K562 (cell line): ENCODE data around the gene PYROXD2. TPM values are rescaled to one million over a fixed set of nuclear protein-coding genes. Genes with fewer than 3 reads are reported as not detected.

Experiments used
- BMI1 ChIP-seq: fragments of 150-350 bp; IDR thresholded peaks from 2 replicates; pipeline ENCODE4 v1.6.1; 2014; ENCODE audit warnings: low read length
- COPS2 ChIP-seq: fragments of 450-650 bp; conservative IDR thresholded peaks from 2 replicates; pipeline ENCODE4 v1.6.1; 2016; ENCODE audit warnings: mild to moderate bottlenecking, moderate library complexity
- DIDO1 ChIP-seq: fragments of 450-650 bp; IDR thresholded peaks from 2 replicates; pipeline ENCODE4 v1.6.1; 2016; ENCODE audit warnings: low read depth, missing biosample characterization, missing genetic modification characterization
- HLTF ChIP-seq: fragments of 450-650 bp; IDR thresholded peaks from 2 replicates; pipeline ENCODE4 v1.6.1; 2016
- L3MBTL2 ChIP-seq: fragments of 450-650 bp; IDR thresholded peaks from 2 replicates; pipeline ENCODE4 v1.6.1; 2016; ENCODE audit warnings: mild to moderate bottlenecking, moderate library complexity
- MCM7 ChIP-seq, 2 experiments: fragments of 450-650 bp; IDR thresholded peaks; 2 replicates each; pipeline ENCODE4 v1.6.1; 2016 to 2018
- NUFIP1 ChIP-seq: fragments of 450-650 bp; IDR thresholded peaks from 2 replicates; pipeline ENCODE4 v1.6.1; 2018; ENCODE audit not compliant: partially characterized antibody
- PHB ChIP-seq: fragments of 250-450 bp; sonication (Bioruptor Pico); IDR thresholded peaks from 2 replicates; pipeline ENCODE4 v1.5.0; 2021
- POLR2G ChIP-seq: fragments of 200-400 bp; formaldehyde crosslinking; IDR thresholded peaks from 2 replicates; pipeline ENCODE4 v1.6.1; 2017; ENCODE audit warnings: low read depth, mild to moderate bottlenecking, antibody characterized with exemption, low read length, moderate library complexity
- SMARCA5 ChIP-seq: fragments of 450-650 bp; IDR thresholded peaks from 2 replicates; pipeline ENCODE4 v1.6.1; 2016
- SPI1 ChIP-seq: IDR thresholded peaks from 2 replicates; pipeline ENCODE4 v1.6.1; 2011; ENCODE audit warnings: low read depth, low read length, control low read depth, borderline replicate concordance
- SUPT5H ChIP-seq: fragments of 450-650 bp; IDR thresholded peaks from 2 replicates; pipeline ENCODE4 v1.6.1; 2016
- TEAD1 ChIP-seq, 2 experiments: fragments of 450-650 bp in 1 of 2; sonication (generic) in 1 of 2; formaldehyde crosslinking; IDR thresholded peaks; 2 replicates each; pipeline versions ENCODE4 v1.4.0 to v1.8.0; 2020 to 2022; ENCODE audit warnings: mild to moderate bottlenecking in 2 of 2, missing genetic modification reagents in 1 of 2
- THRB ChIP-seq: fragments of 450-650 bp; formaldehyde crosslinking; conservative IDR thresholded peaks from 2 replicates; pipeline ENCODE4 v1.4.0; 2022; ENCODE audit warnings: mild to moderate bottlenecking, missing genetic modification characterization
- VEZF1 ChIP-seq: fragments of 200-800 bp; sonication (Bioruptor generic); IDR thresholded peaks from 2 replicates; pipeline ENCODE4 v1.6.1; 2017; ENCODE audit warnings: missing genetic modification characterization, missing compliant biosample characterization
- XRCC5 ChIP-seq: fragments of 200-400 bp; formaldehyde crosslinking; IDR thresholded peaks from 2 replicates; pipeline ENCODE4 v1.6.1; 2017; ENCODE audit warnings: low read depth, mild to moderate bottlenecking, low read length
- YY1 ChIP-seq, 3 experiments: IDR thresholded peaks; 2 replicates each; pipeline ENCODE4 v1.6.1; 2011; ENCODE audit warnings: low read length in 2 of 3, mild to moderate bottlenecking in 2 of 3, moderate library complexity in 2 of 3, borderline replicate concordance in 1 of 3, control low read depth in 1 of 3, low read depth in 1 of 3; ENCODE audit not compliant: insufficient read depth in 3 of 3, insufficient replicate concordance in 2 of 3, control insufficient read depth in 1 of 3, insufficient read length in 1 of 3; ENCODE audit errors: extremely low read depth in 1 of 3
- ZBTB33 ChIP-seq: sonication (generic); formaldehyde crosslinking; IDR thresholded peaks from 2 replicates; pipeline ENCODE4 v1.8.1; 2023; ENCODE audit warnings: mild to moderate bottlenecking, missing genetic modification reagents
- ZFX ChIP-seq: sonication (generic); formaldehyde crosslinking; IDR thresholded peaks from 2 replicates; pipeline ENCODE4 v1.8.0; 2022; ENCODE audit warnings: mild to moderate bottlenecking, missing genetic modification reagents, moderate library complexity
- ZNF174 ChIP-seq: fragments of 250-450 bp; sonication (Bioruptor Pico); IDR thresholded peaks from 2 replicates; pipeline ENCODE4 v1.4.0; 2020; ENCODE audit warnings: mild to moderate bottlenecking
- ZNF280B ChIP-seq: fragments of 250-450 bp; sonication (Bioruptor Pico); IDR thresholded peaks from 2 replicates; pipeline ENCODE4 v1.5.1; 2021; ENCODE audit warnings: mild to moderate bottlenecking
- ZNF584 ChIP-seq: fragments of 200-800 bp; sonication (Bioruptor generic); IDR thresholded peaks from 2 replicates; pipeline ENCODE4 v1.6.1; 2016; ENCODE audit warnings: low read depth, mild to moderate bottlenecking, missing genetic modification characterization, missing compliant biosample characterization
- polyA plus RNA-seq, 8 experiments: library from polyadenylated mRNA; depleted of rRNA in 4 of 8; stranded (reverse) in 5 of 8; unstranded in 3 of 8; fragments of >200 nt; fragmentation: Nextera tagmentation in 2 of 8; fragmentation: Illumina TruSeq in 1 of 8; extraction: Ambion mirVana in 2 of 8; extraction: Trizol in 1 of 8; gene quantifications; 2 replicates each; pipeline versions ENCODE4 v1.2.1 to v1.2.3, GENCODE V29; 2011 to 2014; ENCODE audit warnings: inconsistent platforms in 1 of 8, missing spikeins in 1 of 8
- total RNA-seq, 7 experiments: library from RNA; depleted of rRNA in 6 of 7; stranded (reverse); fragments of >200 nt in 6 of 7; fragmentation: Illumina TruSeq in 2 of 7; extraction: Trizol in 2 of 7; gene quantifications; 2 replicates each; pipeline versions ENCODE4 v1.2.1 to v1.2.3, GENCODE V29; 2011 to 2021; ENCODE audit warnings: low replicate concordance in 1 of 7

PYROXD2 gene
- total and polyA plus RNA-seq, 9 of the 15 experiments (the other 6 are each of a cell fraction or from before 2014, with no cell fraction given): 0.14 to 1.4 (median 0.58) TPM

GRCh38 chr10:98414932-98415730 is at the start of gene PYROXD2 (continued):
- TF ChIP-seq ZNF280B: no peak
- 0 out of 2 replicates have a peak, but pooled peaks have one; percentile 35 for TF ChIP-seq HLTF
- no peak for TF ChIP-seq THRB (CRISPR knock-in tag)
- TF ChIP-seq PHB: no peak
- no peak for TF ChIP-seq ZNF584 (CRISPR knock-in tag)
- TF ChIP-seq NUFIP1: no peak
- TF ChIP-seq MCM7 (IDR thresholded peaks at IDR 0.05): no peak
- peak in 1 of 3 experiments; percentile 70 for TF ChIP-seq YY1 (IDR thresholded peaks at IDR 0.05; ENCODE audit: borderline replicate concordance in 1 of 3, control insufficient read depth in 1 of 3, extremely low read depth in 1 of 3, insufficient read depth in 3 of 3, insufficient read length in 1 of 3, insufficient replicate concordance in 2 of 3, low read depth in 1 of 3, low read length in 2 of 3)
- TF ChIP-seq TEAD1 (CRISPR knock-in tag; IDR thresholded peaks at IDR 0.05): 0 out of 4 replicates have a peak, but pooled peaks of 1 of the 2 experiments have one; percentile 45
- peak; percentile 76 for TF ChIP-seq POLR2G
- TF ChIP-seq ZFX: peak; percentile 19; the same call in 1 of the 2 replicates
- 0 out of 2 replicates have a peak, but pooled peaks have one; percentile 36 for TF ChIP-seq ZBTB33 (CRISPR knock-in tag)
- 0 out of 2 replicates have a peak, but pooled peaks have one; percentile 9 for TF ChIP-seq SMARCA5
- no peak for TF ChIP-seq ZNF174 (CRISPR knock-in tag)
- TF ChIP-seq BMI1: no peak
- peak; percentile 93 for TF ChIP-seq VEZF1 (CRISPR knock-in tag)
- peak; percentile 25; the same call in 1 of the 2 replicates for TF ChIP-seq SPI1
- peak; percentile 66 for TF ChIP-seq SUPT5H
- TF ChIP-seq DIDO1 (tag): no peak
- no peak for TF ChIP-seq XRCC5
- TF ChIP-seq L3MBTL2: peak; percentile 27; the same call in 1 of the 2 replicates
- TF ChIP-seq COPS2: no peak
